Forelimb muscle (tissue), 1 donor: ENCODE results near the gene SLC9A9. TPM values are rescaled to one million over a fixed set of nuclear protein-coding genes. Genes with fewer than 3 reads are reported as not detected.
"Not testable (repeated sequence)": the region's sequence is repeated elsewhere in the genome, so short reads cannot be mapped to it uniquely, and the experiment has no call there.

ENCODE experiments used
- DNase-seq: peaks from one replicate; pipeline ENCODE4 v3.0.0-alpha.2; 2013; ENCODE audit warnings: low read depth
- polyA plus RNA-seq: library from polyadenylated mRNA; unstranded; fragments of 120-200 nt; gene quantifications from one replicate; pipeline ENCODE4 v1.2.1, GENCODE V29; 2013; ENCODE audit not compliant: insufficient read length

The SLC9A9 gene
- polyA plus RNA-seq, 1 donor: 10.0 TPM

DNA sequence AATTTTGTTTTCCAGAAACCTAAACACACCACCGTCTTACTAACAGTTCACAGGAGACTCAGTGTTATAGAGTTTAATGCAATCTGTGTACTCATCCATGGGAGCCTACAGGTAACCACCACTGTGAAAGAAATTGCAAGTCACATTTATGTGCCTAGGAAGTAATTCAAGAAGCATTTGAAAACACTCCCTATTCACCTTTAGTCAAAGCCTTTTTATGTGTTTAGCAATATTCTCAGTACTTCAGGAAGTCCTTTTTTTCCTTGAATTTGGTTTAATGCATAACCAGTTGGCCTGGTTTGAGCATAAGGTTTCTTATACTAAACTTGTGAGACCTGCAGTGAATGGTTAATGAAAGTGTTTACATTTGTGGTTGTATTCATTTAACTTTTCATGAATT is 382.6 kb downstream of the SLC9A9 start:
- no peak for DNase-seq

DNA sequence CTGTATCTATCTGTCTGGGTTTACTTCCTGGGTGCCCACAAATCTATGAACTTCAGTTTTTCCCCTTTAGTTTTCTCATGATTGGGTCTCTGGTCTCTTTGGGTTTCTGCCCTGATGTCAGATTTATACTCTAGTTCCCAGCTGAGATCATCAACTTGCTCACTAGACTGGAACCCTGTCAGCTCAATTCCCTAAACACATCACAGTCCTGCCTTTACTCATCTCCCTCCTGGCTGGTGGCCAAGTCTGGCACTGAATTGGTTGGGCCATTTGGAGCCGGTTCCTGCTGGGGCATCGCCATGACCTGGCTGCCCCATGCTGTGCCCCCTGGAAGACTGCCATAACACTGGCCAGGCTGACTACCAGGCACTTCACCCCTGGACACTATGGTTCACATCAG is 383.4 kb downstream of the SLC9A9 start:
- no peak for DNase-seq

DNA sequence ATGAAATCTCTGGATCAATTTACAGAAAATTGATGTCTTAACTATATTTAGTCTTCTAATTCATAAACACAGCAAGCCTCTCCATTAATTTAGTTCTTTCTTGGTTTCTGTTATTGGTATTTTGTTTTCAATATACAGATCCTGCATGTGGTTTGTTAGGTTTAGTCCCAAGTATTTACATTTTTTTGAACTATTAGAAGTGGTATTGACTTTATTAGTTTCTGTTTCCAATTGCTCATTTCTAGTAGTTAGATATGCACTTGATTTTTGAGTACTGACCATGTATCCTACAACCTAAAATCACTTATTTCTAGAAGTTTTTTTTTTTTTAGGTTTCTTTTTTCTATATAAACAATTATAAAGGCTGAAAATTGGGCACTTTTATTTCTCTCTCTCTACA is 392.8 kb downstream of the SLC9A9 start:
- no peak for DNase-seq

DNA sequence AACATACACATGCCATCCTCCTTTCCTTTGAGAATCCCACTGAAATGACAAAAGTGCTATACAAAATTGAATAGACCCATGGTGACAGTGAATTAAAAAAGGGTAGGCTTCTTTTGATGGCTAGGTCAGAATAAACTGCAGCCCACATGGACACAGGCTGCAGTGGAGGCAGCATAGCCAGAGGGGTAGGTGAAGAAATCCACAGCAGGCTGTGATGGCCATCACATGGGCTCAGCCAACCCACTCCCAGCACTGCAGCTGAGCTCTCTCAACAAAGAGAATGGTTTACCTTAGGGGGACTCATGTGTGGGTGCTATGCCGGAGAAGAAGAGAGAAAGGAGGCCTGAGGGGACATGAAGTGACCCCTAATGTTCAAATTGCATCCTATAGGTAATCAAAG is 397.6 kb downstream of the SLC9A9 start:
- DNase-seq: no peak

DNA sequence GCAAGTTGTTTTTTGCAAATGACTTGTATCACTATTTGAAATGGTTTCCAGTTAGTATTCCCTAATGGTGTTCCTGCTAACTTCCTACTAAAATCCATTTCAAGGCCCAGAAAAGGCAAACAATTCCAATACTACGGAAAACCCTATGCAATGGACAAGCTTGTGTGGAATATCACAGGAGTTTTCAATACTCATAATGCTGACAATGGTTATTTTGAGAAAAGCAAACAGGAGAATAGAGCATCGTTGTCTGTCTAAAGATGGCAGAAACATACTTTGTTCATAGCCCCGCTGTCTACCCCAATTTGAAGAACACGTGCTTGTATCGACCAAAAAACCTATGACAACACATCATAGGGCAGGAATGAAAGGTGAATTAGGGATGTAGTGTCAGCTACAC is 400.8 kb downstream of the SLC9A9 start:
- DNase-seq: no peak

DNA sequence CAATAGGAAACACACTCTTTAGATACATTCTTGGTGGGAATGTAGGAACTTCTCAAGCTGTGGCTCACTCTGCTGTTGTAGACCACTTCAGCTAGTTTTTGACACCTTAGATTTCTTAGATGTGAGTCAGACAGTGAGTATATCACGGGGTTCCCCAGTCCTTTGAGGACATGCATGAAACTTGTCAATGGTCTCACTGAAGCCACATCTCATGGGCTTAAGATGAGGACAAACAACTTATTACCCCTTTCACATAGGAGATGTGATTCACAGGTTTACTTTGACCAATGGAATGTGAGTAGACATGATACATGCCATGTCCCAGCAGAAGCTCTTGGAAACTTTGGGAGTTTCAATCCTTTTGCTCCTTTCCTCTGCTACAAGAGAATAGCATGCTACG is 403.1 kb downstream of the SLC9A9 start:
- DNase-seq: no peak

DNA sequence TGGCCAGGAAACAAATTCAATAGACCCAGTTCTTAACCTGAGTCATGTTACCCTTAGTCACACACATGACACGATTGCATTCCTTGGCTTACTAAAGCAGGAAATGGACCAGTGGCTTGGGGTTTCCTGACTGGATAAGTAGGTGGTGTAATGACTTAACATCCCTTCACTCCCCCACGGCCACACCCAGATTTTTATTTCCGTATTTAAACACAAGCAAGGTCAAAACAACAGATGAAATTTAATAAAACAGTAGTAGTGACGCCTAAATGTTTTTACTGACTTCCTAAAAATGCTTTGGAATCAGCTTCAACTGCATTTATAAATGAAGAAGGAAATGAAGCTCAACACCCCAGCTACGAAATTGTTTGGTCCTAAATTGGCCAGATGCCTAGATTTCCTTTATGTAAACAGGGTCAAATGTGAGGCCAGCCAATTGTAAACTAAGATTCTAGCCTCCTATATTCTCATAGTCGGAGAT is 404.4 kb downstream of the SLC9A9 start:
- peak; percentile 9 for DNase-seq

DNA sequence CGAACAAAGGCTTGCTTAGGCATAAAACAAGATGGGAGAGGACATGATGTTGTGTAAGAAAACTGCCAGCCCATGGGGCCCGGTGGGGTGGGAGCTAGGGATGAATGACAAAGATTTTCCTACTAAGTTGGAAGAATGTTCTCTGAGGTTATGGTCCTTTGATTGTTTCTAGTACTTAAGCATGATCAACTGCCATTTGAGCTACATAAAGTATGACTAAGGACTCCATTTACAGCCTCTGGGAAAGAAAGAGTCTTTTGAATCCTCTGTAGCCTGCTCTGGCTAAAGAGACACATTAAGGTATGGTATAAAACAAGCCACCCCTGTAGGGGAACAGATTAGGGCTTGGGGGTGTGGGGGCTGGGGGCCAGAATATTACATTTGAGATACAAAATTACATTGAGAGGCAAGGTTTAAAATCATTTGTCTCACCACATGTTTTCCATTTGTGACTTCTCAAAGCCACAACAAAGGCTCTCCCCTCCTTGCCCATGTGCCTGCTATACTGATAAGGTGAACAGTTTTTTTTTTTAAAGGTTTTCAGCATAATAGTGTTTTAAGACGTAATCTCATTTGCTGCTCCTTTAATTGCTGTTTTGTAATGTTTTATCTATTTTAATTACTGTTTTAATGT is 405.3 kb downstream of the SLC9A9 start:
- no peak for DNase-seq

DNA sequence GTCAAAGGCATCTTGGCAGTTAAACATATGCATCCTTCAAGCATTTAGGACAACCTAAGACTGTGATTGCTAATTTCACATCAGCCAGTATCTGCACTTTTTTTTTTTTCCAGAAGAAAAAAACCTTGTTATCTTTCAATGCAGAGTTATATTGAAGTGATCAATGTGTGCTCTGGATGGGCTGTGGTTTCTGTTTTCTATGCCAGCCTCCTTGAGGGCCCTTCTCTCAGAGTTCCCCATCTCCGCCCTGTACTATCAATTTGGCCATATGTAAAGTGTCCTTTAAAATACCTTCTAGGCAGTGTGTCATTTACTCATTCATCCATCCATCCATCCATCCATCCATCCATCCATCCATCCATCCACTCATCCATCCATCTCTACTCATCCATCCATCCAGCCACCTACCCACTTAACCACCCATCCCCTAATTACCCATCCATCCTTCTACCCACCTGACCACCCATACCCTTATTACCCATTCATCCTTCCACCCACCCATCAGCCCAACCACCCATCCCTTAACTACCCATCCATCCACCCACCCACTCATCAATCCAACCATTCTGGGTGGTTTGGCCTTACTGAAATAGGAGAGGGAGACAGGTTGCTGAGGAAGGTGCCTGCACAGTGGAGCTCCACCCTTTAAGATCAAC is 406.6 kb downstream of the SLC9A9 start:
- DNase-seq: no peak

DNA sequence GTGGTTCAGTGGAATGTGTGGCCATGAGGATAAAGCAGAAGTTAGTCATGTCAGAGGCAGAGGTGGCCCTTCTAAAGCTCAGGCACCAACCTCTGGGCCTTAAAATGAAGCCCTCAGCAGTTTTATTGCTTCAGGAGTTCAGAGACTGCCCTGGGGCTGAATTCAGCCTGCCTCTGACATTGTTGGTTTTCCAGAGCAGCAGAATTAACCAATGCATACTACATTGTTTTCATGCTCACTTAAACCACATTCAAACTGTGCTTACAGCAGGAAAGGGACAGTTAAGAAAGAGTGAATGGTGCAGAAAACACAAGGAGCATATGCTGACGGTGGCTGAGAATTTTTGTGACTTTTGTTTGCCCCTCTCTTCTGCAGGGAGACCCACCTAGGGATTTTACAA is 408.5 kb downstream of the SLC9A9 start:
- DNase-seq: no peak

DNA sequence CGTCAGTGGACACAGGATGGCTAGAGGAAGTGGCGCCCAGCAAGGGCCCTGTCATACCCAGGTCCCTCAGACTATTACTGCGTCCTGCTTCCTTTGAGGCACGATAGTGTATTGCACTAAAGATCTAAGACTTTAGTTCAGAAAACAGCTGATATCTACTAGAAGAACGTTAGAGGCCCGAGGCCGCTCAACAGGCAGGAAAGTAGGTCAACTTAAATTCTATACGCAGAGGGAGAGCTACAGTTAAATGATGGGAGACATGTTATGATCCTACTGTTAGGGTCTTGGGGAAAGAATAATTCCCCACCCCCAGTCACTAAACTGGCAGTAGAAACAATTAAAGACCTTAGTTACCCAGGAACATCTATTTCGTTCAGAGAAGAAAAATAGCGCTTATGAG is 410.9 kb downstream of the SLC9A9 start:
- DNase-seq: no peak

DNA sequence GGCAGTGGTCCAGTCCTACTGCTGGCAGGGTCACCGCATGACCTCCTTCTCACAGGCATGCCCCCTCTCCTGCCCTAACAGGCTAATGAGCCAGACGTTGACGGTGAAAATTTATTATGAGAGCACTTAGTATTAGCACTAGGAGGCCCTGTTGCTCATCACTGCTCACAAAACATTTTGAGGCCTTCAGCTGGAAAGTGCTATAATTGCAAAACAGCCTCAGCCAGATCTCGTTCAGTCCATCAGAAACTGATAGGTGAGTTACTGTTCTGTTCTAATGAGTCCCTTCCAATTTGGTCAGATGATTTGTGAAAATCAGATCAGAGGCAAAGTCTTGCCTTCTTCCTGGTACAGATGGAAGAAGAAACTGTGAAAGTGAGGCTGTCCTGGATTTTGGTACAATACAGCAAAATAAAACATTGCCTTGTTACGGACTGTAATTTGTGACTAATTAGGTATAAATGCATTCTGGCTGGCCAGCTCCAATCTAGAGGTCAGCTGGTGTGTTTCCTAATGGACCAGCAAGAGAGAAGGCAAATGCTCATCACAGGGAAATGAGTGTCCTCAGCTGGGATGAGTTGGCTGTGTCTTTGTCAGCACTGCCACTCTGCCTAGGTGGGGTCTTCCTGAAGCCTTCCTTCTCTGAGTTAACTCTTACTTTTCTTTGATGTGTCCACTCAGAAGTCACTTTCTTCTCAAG is 411.9 kb downstream of the SLC9A9 start:
- DNase-seq: no peak

DNA sequence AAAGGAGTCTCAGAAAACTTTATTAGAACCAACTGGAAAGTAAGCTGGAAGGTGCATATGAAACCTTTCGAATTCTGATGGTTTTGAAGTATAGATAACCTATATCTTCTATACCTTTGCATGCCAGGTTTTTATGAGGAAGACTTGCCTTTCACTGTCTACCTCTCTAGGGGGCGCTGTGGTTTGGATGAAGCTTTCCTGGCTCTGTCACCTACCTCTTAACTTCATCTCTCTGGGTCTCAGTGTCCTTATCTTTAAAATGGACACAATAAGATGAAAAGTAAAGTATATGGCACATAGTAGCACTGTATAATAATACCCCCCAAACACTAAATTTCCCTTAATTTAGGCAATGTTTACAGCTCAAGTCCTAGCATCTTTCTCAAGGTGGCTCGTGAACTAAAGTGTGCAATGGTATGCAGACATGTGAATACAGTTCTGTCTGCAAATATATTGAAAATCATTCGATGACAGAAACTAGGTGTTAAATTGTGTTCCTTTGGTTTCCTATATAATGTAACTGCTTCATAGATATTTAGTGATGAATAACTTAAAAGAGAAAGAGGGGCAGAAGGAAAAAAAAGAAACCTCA is 414.4 kb downstream of the SLC9A9 start:
- DNase-seq: no peak

DNA sequence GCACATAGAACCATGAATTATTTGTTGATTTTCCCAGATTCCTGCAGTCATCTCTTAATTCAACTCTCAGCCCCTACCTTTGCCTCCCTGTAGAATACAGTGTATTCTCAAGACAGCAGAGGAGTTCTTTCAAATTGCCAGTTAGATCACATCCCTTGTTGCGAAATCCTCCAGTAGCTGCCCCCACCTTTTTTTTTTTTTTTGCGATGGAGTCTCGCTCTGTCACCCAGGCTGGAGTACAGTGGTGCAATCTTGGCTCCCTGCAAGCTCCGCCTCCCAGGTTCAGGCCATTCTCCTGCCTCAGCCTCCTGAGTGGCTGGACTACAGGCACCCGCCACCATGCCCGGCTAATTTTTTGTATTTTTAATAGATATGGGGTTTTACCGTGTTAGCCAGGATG is 417.0 kb downstream of the SLC9A9 start:
- not testable (repeated sequence) for DNase-seq

DNA sequence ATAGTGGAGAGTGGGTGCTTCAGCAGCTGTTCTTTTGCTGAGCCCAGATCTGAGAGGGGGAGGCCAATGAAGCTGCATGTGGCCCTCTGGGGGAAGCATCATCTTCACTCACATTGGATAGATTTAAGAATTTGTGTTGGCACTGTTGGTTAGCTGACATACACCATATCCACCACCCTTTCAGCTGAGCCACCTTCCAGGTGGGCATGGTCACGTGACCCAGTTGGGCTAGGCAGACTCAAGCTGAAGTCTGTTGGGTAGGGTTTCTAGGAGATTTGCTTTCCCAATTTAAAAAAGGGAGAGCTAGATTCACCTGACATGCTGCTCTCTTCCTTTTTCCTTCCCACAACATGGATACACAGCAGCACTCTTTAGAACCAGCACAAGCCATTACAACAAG is 417.7 kb downstream of the SLC9A9 start:
- no peak for DNase-seq

DNA sequence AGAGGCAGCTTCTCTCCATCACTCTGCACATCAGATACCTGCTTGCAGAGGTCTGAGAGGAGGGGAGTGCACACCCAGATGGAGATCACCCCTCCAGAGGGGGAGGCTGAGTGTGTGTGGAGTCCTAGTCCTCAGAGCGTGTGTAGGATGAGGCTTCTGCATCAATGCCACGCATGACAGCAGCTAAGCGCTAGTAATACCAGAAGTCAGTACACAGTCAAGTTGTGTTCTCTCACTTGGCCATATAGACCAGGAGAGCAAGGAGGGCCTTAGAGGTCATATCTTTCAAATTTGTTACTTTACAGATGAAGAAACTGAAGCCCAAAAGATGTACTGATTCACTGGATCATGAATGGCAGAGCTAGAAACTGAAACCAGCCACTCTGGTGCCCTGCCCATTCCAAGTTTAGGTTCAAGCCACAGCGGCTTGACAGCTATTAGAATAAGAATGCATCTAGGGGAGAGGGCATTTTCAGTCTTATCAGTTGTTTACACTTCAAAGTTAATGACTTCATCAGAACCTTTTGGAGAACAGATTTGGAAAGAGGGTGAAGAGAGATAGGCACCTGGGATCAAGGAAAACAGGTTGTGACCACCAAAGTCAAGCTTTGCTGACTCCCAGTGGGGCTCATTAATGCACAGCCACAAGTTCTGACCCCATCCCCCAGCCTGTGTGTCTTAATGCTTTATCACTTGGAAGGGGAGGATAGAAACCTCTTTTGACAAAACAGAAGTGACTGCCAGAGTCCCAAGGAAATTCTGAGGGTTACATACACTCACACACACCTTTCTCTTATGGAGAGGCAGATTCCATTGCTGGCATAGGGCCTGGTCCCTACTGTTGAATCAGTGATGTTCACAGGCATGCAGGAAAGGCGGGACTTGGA is 418.4 kb downstream of the SLC9A9 start:
- DNase-seq: no peak

DNA sequence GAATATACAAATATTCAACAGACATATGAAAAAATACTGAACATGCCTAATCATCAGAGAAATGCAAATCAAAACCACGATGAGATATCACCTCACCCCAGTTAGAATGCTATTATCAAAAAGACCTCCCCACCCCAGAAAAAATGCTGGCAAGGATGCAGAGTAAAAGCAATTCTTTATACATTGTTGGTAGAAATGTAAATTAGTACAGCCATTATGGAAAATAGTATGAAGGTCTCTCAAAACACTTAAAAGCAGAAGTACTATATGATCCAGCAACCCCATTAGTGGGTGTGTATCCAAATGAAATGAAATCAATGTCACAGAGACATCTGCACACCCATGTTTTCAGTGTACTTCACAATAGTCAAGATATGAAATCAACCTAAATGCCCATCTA is 420.0 kb downstream of the SLC9A9 start:
- DNase-seq: no peak

DNA sequence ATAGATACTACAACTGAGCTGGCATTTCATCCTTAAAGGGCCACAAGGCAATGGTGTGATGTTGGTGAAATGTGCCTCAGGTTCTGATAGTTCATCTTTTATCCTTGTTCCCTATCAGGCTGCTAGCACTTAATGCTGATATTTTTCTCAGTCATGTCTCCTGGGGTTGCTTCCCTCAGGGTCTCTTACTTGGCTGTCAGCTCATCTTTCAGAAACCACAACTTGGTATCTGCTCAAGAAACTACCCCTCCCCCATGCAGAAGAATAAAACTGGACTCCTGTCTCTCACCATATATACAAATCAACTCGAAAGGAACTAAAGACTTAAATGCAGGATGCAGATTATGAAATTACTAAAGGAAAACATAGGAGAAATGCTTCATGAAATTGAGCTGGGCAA is 420.6 kb downstream of the SLC9A9 start:
- DNase-seq: no peak

DNA sequence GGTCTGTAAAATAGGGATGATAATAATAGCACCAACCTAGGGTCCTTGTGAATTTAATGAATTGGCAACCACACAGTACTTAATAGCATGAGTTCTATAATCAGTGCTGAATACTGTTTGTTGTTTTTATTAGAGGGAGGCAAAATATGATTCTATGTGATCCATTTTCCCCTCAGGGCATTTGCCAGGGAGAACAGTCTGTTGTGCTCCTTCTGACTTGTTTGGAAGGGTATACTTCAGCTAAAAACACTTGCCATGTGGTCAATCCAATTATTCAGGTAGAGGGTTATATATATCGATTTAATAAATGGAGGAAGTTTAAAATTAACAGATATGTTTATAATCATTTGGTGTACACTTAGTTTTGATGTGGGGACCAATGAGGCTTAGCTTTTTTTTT is 423.4 kb downstream of the SLC9A9 start:
- DNase-seq: no peak

DNA sequence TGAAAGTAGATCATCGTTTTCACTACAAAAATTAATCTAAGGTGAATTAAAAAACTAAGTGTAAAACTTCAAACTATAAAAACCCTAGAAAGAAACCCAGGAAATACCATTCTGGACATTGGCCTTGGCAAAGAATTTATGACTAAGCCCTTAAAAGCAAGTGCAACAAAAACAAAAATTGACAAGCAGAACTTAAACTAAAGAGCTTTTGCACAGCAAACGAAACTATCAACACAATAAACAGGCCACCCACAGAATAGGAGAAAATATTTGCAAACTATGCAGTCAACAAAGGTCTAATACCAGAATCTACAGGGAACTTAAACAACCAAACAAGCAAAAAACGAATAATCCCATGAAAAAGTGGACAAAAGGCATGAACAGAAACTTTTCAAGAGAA is 426.7 kb downstream of the SLC9A9 start:
- no peak for DNase-seq

DNA sequence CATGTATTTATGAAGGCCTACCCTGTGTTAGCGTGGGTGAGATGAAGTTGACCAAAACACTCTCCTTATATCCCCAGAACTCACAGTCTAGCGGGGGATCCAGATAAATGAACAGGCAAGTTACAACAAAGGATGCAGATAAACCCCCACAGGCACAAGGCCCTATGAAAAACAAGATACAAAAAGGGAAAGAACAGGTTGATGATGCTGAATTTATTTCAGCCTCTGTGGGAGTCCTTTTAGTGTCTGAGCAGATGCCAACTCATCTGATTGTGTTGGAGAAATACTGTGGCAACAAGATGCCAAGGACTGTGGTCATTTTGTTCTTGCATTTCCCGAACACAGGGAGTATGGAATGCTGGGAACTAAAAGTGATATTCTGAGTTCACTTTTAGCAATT is 428.7 kb downstream of the SLC9A9 start:
- no peak for DNase-seq

DNA sequence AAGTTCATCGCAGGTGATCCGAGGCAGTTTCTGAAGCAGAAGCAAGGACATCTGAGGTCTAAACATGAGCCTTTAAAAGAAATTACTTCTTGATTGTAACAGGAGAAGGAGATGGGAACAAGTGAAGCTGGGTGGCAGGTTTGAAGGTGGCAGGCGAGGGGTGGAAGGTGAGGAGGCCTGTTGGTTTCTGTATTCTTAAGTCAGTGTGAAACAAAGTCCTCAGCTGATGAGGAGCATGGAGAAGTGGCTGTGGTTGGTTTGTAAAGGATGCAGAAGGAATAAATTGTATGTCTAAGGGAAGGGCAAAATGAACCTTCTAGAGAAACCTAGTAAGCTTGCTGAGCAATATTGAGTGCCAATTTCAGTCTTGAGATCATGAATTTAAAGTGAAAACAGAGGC is 429.9 kb downstream of the SLC9A9 start:
- no peak for DNase-seq
